Tibial nerve (tissue), 4 donors: ENCODE results near the gene UGT1A7. TPM values are rescaled to one million over a fixed set of nuclear protein-coding genes. Genes with fewer than 3 reads are reported as not detected.

Source experiments
- DNase-seq, 2 donors: peaks; one replicate each; pipeline ENCODE4 v3.0.0-alpha.2; 2019; ENCODE audit warnings: low spot score in 2 of 2
- H3K27ac ChIP-seq, 4 donors: fragments of 200-600 bp; sonication (generic) in 3 of 4; one replicate each; pipeline ENCODE4 v1.5.1; 2017 to 2019; ENCODE audit warnings: mild to moderate bottlenecking in 1 of 4
- H3K27me3 ChIP-seq, 2 donors: fragments of 200-600 bp; sonication (generic) in 1 of 2; one replicate each; pipeline versions ENCODE4 v1.5.1 to v1.6.0; 2017 to 2019
- H3K36me3 ChIP-seq, 3 donors: fragments of 200-600 bp; sonication (generic); one replicate each; pipeline ENCODE4 v1.5.1; 2018 to 2019
- H3K4me1 ChIP-seq, 4 donors: fragments of 200-600 bp; sonication (generic) in 3 of 4; one replicate each; pipeline ENCODE4 v1.5.1; 2017 to 2019
- H3K4me3 ChIP-seq, 4 donors: fragments of 200-600 bp; sonication (generic) in 3 of 4; one replicate each; pipeline ENCODE4 v1.5.1; 2017 to 2019; ENCODE audit warnings: mild to moderate bottlenecking in 1 of 4, moderate library complexity in 1 of 4
- H3K9me3 ChIP-seq, 4 donors: fragments of 200-600 bp; sonication (generic) in 3 of 4; one replicate each; pipeline ENCODE4 v1.5.1; 2017 to 2019
- CTCF ChIP-seq, 5 experiments: fragments of 200-600 bp in 3 of 5; fragments of 450-650 bp in 2 of 5; sonication (generic) in 3 of 5; IDR thresholded peaks; one replicate each; pipeline ENCODE4 v1.5.1; 2016 to 2019; ENCODE audit warnings: antibody characterized with exemption in 5 of 5, mild to moderate bottlenecking in 3 of 5, moderate library complexity in 2 of 5
- EP300 ChIP-seq, 2 donors: sonication (generic); formaldehyde crosslinking; IDR thresholded peaks; one replicate each; pipeline ENCODE4 v1.6.1; 2017; ENCODE audit warnings: antibody characterized with exemption in 2 of 2, mild to moderate bottlenecking in 1 of 2
- POLR2A ChIP-seq, 2 donors: fragments of 450-650 bp; IDR thresholded peaks; one replicate each; pipeline ENCODE4 v1.6.1; 2017; ENCODE audit warnings: antibody characterized with exemption in 2 of 2, mild to moderate bottlenecking in 2 of 2, moderate library complexity in 2 of 2
- WGBS, 2 donors: methylation state at CpG; one replicate each; pipeline ENCODE4 v1.1.5; 2018; 5-methylcytosine and 5-hydroxymethylcytosine counted together
- total RNA-seq, 4 donors: library from RNA; depleted of rRNA; stranded (reverse); fragments of >200 nt; gene quantifications; one replicate each; pipeline ENCODE4 v1.1.0, GENCODE V29; 2016

Gene UGT1A7
- total RNA-seq, 4 donors from 2014 or later: not detected

GRCh38 chr2:233813236-233814055 lies 131.7 kb downstream of the UGT1A7 start:
- no peaks in the 10 kb centered on the region for H3K27me3 ChIP-seq
- H3K9me3 ChIP-seq: no peaks in the 10 kb centered on the region
- no peak for DNase-seq
- H3K27ac ChIP-seq: no peak overlapping the region
- WGBS, 2 donors: 76 to 80% methylated on average over 3 of the region's 3 CpGs
- H3K4me3 ChIP-seq: no peak overlapping the region
- no peaks in the 10 kb centered on the region for H3K4me1 ChIP-seq
- no peaks in the 10 kb centered on the region for H3K36me3 ChIP-seq
- TF ChIP-seq CTCF (IDR thresholded peaks at IDR 0.05) (no peak), POLR2A (IDR thresholded peaks at IDR 0.05) (no peak), EP300 (IDR thresholded peaks at IDR 0.05) (no peak)

- WGBS, 2 donors: 75 to 78% methylated on average over 1 to 2 of the region's 2 CpGs
- no peak for DNase-seq
- no peaks in the 10 kb centered on the region for H3K36me3 ChIP-seq
- H3K4me1 ChIP-seq: no peaks in the 10 kb centered on the region
- no peaks in the 10 kb centered on the region for H3K27me3 ChIP-seq
- no peak overlapping the region for H3K27ac ChIP-seq
- TF ChIP-seq EP300 (IDR thresholded peaks at IDR 0.05) (no peak), POLR2A (IDR thresholded peaks at IDR 0.05) (no peak), CTCF (IDR thresholded peaks at IDR 0.05) (no peak)
- no peak overlapping the region for H3K4me3 ChIP-seq
- no peaks in the 10 kb centered on the region for H3K9me3 ChIP-seq
Measured at GRCh38 chr2:233814056-233814835, 132.5 kb downstream of the UGT1A7 start.

GRCh38 chr2:233815861-233816260 lies 134.2 kb downstream of the UGT1A7 start:
- TF ChIP-seq EP300 (IDR thresholded peaks at IDR 0.05): no peak
- TF ChIP-seq POLR2A (IDR thresholded peaks at IDR 0.05): no peak
- TF ChIP-seq CTCF (IDR thresholded peaks at IDR 0.05): no peak
- Histone ChIP-seq H3K36me3 (no peaks in the 10 kb centered on the region), H3K27me3 (no peaks in the 10 kb centered on the region), H3K4me1 (no peaks in the 10 kb centered on the region), H3K4me3 (no peak overlapping the region), H3K27ac (no peak overlapping the region), H3K9me3 (no peaks in the 10 kb centered on the region)
- WGBS, 2 donors: 60 to 69% methylated on average over 6 of the region's 6 CpGs
- DNase-seq: no peak

- no peaks in the 10 kb centered on the region for H3K36me3 ChIP-seq
- DNase-seq: no peak
- H3K27ac ChIP-seq: no peak overlapping the region
- H3K27me3 ChIP-seq: no peaks in the 10 kb centered on the region
- no peaks in the 10 kb centered on the region for H3K9me3 ChIP-seq
- TF ChIP-seq CTCF (IDR thresholded peaks at IDR 0.05): no peak
- no peak overlapping the region for H3K4me3 ChIP-seq
- WGBS, 2 donors: 26 to 37% methylated on average over 2 of the region's 2 CpGs
- H3K4me1 ChIP-seq: no peaks in the 10 kb centered on the region
Measured at GRCh38 chr2:233816334-233816733, 134.6 kb downstream of the UGT1A7 start.

GRCh38 chr2:233816771-233817170 lies 135.1 kb downstream of the UGT1A7 start:
- WGBS, 2 donors: 52 to 63% methylated on average over 4 of the region's 4 CpGs
- no peak for TF ChIP-seq CTCF (IDR thresholded peaks at IDR 0.05)
- no peak for TF ChIP-seq POLR2A (IDR thresholded peaks at IDR 0.05)
- TF ChIP-seq EP300 (IDR thresholded peaks at IDR 0.05): no peak
- H3K27ac ChIP-seq: no peak overlapping the region
- H3K4me1 ChIP-seq: no peaks in the 10 kb centered on the region
- DNase-seq: no peak
- no peaks in the 10 kb centered on the region for H3K36me3 ChIP-seq
- H3K4me3 ChIP-seq: no peak overlapping the region
- no peaks in the 10 kb centered on the region for H3K9me3 ChIP-seq
- no peaks in the 10 kb centered on the region for H3K27me3 ChIP-seq
